ENCODE data around the gene IL11. TPM values are rescaled to one million over a fixed set of nuclear protein-coding genes. Genes with fewer than 3 reads are reported as not detected.

IL11 gene
- polyA plus RNA-seq, 12 donors = 0.14 to 0.53 (median 0.30) TPM; not detected in 2

GRCh38 chr19:55353803-55354697 lies 16.2 kb downstream of the IL11 start:
- no peak for DNase-seq

DNA sequence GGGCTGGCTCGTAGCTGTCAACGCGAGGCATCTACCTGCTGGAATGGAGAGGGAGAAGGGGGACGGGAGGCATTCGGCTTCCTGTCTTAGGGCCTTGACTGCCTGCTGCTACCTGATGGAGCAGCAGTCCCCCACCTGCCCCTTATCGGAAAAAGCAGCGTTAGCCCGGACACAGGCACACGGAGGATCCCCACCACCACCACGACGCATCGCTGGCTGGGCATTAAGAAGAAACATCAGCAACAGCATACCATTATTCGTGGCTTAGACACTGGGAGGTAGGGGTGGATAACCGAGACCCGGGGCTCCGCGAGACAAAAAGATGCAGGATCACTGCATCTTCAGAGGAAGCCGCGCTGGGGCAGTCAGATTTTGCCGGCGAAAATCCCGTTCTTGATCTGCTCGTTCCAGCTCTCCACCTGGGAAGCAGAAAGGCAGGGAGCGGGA lies 16.9 kb downstream of the IL11 start:
- DNase-seq = no peak

GRCh38 chr19:55352549-55353145 lies 17.6 kb downstream of the IL11 start:
- DNase-seq = no peak

DNA sequence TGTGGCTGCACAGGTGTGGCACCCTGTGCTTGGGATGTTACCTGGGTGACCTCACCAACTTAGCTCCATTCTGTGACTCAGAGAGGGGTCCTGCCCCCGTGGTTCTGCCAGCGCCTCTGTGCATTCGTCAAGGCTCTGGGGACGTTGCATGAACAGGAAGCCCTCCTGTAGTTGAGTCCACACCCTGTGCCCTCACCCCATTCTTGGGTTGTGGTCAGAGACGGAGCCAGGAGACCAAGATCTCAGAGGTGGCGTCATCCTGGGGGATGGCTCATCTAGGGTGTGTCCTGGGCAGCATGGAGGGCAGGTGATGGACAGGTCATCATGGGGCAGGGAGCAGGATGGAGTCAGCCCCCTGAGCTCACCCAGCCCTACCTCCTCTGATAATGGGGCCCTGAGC lies 18.2 kb downstream of the IL11 start:
- DNase-seq = no peak

GRCh38 chr19:55350620-55351315 lies 19.5 kb downstream of the IL11 start:
- DNase-seq = no peak

DNA sequence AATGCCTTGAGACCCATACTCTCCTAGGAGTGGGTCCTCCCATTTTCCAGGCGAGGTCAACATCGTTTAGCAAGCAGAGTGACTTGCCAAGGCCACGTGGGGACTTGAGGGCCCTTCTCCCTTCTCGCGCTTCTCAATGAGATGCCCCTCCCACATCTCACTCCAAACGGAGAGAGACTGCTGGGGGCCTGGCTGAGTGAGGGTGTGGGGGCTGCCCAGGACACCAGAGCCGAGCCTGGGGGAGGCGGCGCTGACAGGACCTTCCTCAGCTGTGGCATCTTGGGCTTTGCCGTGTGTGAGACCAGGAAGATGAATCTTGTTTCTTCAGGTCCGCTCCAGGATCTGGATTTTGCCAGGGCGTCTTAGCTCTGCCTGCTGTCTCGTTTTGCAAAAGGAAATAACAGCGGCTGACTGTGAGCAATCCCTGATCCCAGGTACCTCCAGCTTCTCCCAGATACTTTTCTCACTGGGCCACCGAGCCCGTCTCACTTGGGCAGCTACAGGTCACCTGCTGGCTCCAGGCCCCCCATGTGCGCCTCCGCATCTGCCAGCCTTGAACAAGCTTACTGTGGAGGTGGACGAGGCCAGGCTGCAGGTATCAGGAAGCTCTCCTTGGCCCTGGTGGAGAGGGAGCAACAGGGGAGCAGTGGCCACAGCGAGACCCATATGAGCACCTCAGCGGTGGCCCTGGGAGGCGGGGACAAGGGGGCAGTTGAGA lies 21.8 kb downstream of the IL11 start:
- DNase-seq = no peak

- no peak for DNase-seq
Observed at GRCh38 chr19:55347442-55348009, 22.7 kb downstream of the IL11 start.

DNA sequence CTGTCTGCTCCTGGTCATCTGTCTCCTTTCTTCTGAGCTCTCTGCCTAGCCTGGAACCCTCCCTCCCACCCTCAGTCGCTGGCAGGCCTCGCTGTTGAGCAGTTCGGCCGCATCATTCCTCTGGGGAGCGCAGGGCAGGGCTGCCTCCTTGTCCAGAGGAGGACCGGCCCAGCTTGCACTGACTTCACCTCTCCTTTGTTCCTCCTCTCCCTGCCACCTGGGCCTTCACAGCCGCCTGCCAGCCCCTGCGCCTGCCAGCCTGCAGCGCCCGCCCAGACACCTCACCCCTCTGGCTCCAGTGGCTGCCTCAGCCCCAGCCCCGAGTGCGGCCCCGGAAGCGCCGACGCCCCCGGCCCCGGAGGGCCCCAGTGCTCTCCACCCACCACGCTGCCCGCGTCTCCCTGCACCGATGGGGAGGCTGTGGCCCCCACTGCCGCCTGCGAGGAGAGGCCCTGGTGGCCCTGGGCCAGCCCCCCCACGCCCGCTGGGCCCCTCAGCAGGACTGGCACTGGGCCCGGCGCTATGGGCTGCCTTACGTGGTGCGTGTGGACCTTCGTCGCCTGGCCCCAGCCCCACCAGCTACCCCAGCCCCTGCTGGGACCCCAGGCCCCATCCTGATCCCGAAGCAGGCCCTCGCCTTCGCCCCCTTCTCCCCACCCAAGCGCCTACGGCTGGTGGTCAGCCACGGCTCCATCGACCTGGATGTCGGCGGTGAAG lies 23.4 kb downstream of the IL11 start:
- DNase-seq = no peak

DNA sequence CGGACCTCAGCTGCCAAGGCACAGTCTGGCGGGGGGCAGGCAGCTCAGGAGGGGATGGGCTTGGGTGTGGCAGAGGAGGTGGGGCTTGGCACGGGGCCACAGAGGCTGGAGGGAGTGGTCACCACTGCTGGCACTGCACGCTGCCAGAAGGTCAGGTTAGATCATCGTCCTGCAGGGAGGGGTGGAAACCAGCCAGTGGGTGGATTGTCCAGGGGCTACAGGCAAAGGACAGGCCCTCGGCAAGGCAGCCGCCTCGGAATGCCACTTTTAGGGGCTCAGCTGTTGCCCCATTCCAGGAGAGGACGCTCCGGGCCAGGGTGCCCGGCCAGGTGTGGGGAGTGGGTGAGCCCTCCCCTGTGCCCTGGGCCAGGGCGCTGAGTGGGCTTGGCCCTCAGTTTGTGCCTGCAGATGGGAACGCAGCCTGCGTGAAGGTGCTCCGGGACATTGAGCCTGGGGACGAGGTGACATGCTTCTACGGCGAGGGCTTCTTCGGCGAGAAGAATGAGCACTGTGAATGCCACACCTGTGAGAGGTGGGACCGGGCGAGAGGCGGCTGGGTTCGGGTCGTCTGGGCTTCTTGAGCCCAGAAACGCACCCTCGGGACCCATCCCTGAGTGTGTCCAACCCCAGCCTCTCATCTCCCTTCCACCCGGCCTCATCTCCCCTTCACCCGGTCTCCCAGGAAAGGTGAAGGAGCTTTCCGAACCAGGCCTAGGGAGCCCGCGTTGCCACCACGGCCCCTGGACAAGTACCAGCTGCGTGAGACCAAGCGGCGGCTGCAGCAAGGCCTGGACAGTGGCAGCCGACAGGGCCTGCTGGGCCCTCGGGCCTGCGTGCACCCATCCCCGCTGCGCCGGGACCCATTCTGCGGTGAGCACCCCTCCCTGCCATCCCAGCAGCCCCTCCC lies 24.2 kb downstream of the IL11 start:
- DNase-seq = no peak

- DNase-seq = no peak
Observed at GRCh38 chr19:55345101-55345817, 25.0 kb downstream of the IL11 start.

GRCh38 chr19:55344444-55344843 lies 25.8 kb downstream of the IL11 start:
- DNase-seq = no peak

DNA sequence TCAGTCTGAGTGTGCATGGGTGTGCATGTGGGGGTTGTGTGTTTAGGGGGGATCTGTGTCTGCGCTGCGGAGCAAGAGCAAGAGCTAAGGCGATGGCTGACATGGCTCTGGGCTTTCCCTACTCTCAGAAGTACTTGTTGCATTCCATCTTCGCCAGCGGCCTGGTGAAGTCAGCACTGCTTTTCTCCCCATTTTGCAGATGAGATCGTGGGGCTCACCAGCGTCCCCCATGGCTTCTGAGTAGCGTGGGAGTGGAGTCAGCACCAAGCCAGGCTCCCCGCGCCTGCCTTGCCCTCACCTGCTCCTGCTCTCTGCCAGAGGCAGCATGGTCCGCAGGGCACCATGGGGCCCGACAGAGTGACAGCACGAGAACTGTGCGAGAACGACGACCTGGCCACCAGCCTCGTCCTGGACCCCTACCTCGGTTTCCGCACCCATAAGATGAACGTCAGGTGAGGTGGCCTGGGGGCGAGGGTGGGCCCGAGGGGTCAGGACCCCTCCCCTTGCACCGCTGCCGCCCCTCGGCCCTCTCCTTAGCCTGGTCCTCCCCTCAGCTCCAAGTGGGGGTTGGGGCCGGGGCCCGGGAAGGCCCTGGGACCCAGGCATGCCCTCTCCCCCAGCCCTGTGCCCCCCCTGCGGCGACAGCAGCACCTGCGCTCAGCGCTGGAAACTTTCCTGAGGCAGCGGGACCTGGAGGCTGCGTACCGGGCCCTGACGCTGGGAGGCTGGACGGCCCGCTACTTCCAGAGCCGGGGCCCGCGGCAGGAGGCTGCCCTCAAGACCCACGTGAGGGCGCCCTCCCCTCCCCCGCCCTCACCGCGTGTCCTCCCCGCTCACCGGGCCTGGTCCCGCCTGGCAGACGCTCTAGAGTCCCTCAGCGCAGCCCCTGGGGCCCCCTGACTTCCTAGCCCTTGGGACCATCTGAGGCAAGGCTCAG lies 28.4 kb downstream of the IL11 start:
- DNase-seq = no peak

- DNase-seq = peak; percentile 72
Observed at GRCh38 chr19:55341171-55341588, 29.1 kb downstream of the IL11 start.

GRCh38 chr19:55340784-55341147 lies 29.5 kb downstream of the IL11 start:
- no peak for DNase-seq

GRCh38 chr19:55339889-55340783 lies 30.1 kb downstream of the IL11 start:
- no peak for DNase-seq

DNA sequence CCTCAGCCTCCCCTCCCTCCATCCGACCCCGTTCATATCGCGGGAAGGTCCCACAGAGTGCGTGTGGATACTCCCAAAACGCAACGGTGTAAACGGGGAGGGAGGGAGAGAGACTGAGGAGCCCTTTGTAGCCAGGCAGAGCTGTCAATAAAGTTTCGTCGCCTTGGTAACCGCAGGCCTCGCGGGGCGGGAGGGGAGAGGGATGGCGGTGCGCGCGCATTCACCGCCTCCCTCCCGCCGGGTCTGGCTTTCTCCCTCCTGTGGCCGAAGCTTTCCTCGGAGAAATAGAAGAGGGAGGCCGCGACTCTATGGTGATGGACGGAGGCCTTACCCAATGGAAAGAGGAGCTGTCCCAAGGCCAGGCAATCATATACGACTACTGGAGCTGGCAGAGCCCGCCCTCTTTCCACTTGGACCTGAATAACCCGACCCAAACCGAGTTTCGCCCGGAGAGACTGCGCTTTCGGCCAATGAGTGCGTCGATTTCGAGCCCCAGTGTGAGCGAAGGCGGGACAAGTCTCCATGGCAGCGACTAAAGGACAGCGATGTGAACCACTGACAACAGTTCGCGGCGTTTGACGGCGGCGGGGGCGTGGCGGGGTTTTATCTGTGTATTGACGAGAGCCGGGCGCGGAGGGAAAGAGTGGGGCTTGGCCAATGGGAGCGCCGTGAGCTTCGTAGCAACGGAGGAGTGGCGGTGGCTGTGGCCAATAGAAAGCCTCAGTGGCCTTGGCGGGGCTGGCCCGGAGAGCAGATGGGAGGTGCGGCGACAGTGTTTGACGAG lies 31.0 kb downstream of the IL11 start, which contains the start of gene KMT5C:
TSS of gene KMT5C (plus strand) at position 772 of the 784 bp plus-strand sequence. CDS start 2,061 bp downstream, outside the sequence.
- DNase-seq = peak; percentile 100

Data from muscle of arm (tissue), 12 donors.